K562 treated with DMSO at 1 percent for 4 hours (cell line): ENCODE measurements around the gene SPECC1. TPM values are rescaled to one million over a fixed set of nuclear protein-coding genes. Genes with fewer than 3 reads are reported as not detected.

Experiments used
- total RNA-seq: library from RNA; unstranded; fragments of 300-600 nt; gene quantifications from 2 replicates; pipeline ENCODE4 v1.2.3, GENCODE V29; 2022; ENCODE audit not compliant: insufficient read depth

SPECC1 gene
- 7.8 and 8.3 TPM in 2 replicates for total RNA-seq

GRCh38 chr17:20009302-20010098 lies at the start of gene SPECC1:
Gene SPECC1, plus strand, starts transcription at chr17:20009359. Its CDS starts 87,293 bp downstream, at chr17:20096652.

DNA sequence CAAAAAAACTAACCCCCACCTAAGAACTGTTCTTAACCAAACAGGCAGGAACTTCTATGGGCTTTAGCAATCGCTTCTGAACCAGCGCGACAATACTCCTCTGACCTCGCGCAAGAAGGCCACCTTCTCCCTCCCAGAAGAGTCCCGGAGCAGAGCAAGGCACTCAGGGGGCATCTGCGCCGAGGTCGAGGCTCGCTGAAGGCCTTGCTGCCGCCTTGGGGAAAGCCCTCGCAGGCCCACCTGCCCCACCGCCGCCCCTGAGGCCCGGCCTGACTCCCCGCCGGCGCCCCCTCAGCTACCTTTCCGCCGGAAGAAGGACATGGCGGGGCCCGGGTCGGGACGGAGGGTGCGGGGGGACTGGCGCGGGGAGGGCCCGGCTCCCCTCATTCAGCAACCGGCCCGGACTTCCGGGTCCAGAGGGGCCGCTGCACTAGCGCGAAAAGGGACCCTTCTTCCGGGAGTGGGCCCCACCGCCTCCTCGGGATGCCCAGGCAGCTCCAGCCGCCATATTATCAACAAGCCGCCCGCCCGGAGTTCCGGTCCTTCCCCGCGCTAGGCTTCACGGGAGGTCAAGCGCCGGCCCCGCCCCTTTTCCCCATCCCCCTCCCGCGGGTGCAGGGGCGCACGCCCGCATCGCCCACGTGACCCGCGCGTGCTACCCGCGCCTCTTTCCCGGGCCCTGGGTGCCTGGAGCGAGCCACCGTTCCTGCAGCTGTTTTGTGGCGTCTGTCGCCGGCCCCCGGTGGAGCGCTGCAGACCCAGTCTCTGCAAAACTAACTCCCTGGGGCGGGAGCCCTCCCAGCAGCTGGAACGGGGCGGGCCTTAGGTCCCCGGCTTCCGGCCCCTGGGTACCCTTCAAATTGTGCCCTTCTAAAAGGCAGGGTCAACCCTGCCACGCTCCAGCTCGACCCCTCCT lies 31.6 kb upstream of the SPECC1 start, which contains the start of gene AKAP10:
AKAP10 (minus strand) TSS at position 536 of the 916 bp plus-strand sequence; CDS start at position 387, 149 bp downstream.

Other genes with a start within 250 kb of the SPECC1 start
- gene ULK2, start 141.4 kb upstream of the SPECC1 start, total RNA-seq = not detected in 2 replicates
- 7.3 and 12.3 TPM in 2 replicates for gene AKAP10, start 31.5 kb upstream of the SPECC1 start, total RNA-seq